K562 (cell line): ENCODE results near the gene C4orf17. TPM values are rescaled to one million over a fixed set of nuclear protein-coding genes. Genes with fewer than 3 reads are reported as not detected.

Experiments used
- CAMTA2 ChIP-seq: fragments of 250-450 bp; sonication (Bioruptor Pico); conservative IDR thresholded peaks from 2 replicates; pipeline ENCODE4 v1.5.1; 2022
- CLOCK ChIP-seq: fragments of 250-450 bp; sonication (Bioruptor Pico); IDR thresholded peaks from 2 replicates; pipeline ENCODE4 v1.4.0; 2020; ENCODE audit warnings: mild to moderate bottlenecking, moderate library complexity, borderline replicate concordance
- CTCFL ChIP-seq: IDR thresholded peaks from 2 replicates; pipeline ENCODE4 v1.6.1; 2011; ENCODE audit warnings: borderline replicate concordance, low read depth, mild to moderate bottlenecking, moderate library complexity, low read length; ENCODE audit not compliant: insufficient read depth, poor library complexity, severe bottlenecking
- FOSL1 ChIP-seq: fragments of 200-800 bp; sonication (Bioruptor generic); conservative IDR thresholded peaks from 2 replicates; pipeline ENCODE4 v1.6.1; 2016; ENCODE audit warnings: missing genetic modification characterization, missing compliant biosample characterization
- HDAC8 ChIP-seq: fragments of 450-650 bp; IDR thresholded peaks from 2 replicates; pipeline ENCODE4 v1.6.1; 2016; ENCODE audit warnings: mild to moderate bottlenecking, missing genetic modification characterization, moderate library complexity, missing compliant biosample characterization
- HMG20B ChIP-seq: fragments of 250-450 bp; sonication (Bioruptor Pico); IDR thresholded peaks from 2 replicates; pipeline ENCODE4 v1.5.0; 2021; ENCODE audit warnings: mild to moderate bottlenecking
- L3MBTL2 ChIP-seq: fragments of 450-650 bp; IDR thresholded peaks from 2 replicates; pipeline ENCODE4 v1.6.1; 2016; ENCODE audit warnings: mild to moderate bottlenecking, moderate library complexity
- NFXL1 ChIP-seq: fragments of 450-650 bp; formaldehyde crosslinking; IDR thresholded peaks from 2 replicates; pipeline ENCODE4 v1.4.0; 2021; ENCODE audit warnings: mild to moderate bottlenecking
- PCBP2 ChIP-seq: fragments of 200-400 bp; formaldehyde crosslinking; IDR thresholded peaks from 2 replicates; pipeline ENCODE4 v1.6.1; 2018; ENCODE audit warnings: low read length, low read depth, mild to moderate bottlenecking, moderate library complexity; ENCODE audit not compliant: poor library complexity, severe bottlenecking
- PHF20 ChIP-seq: fragments of 450-650 bp; IDR thresholded peaks from 2 replicates; pipeline ENCODE4 v1.6.1; 2018; ENCODE audit not compliant: partially characterized antibody
- PML ChIP-seq: IDR thresholded peaks from 2 replicates; pipeline ENCODE4 v1.6.1; 2012; ENCODE audit warnings: low read length, inconsistent platforms
- SIN3B ChIP-seq: fragments of 450-650 bp; IDR thresholded peaks from 2 replicates; pipeline ENCODE4 v1.6.1; 2017; ENCODE audit warnings: low read depth, mild to moderate bottlenecking, moderate library complexity
- SMARCB1 ChIP-seq: IDR thresholded peaks from 2 replicates; pipeline ENCODE4 v1.6.1; 2011; ENCODE audit warnings: improper control_type of control experiment, low read depth; ENCODE audit not compliant: insufficient read length
- SOX6 ChIP-seq: fragments of 450-650 bp; IDR thresholded peaks from 2 replicates; pipeline ENCODE4 v1.6.1; 2014; ENCODE audit warnings: mild to moderate bottlenecking
- XRCC3 ChIP-seq: fragments of 450-650 bp; IDR thresholded peaks from 2 replicates; pipeline ENCODE4 v1.6.1; 2017; ENCODE audit warnings: mild to moderate bottlenecking, moderate library complexity
- ZBED1 ChIP-seq: IDR thresholded peaks from 2 replicates; pipeline ENCODE4 v1.6.1; 2014
- ZNF121 ChIP-seq: sonication (generic); formaldehyde crosslinking; conservative IDR thresholded peaks from 2 replicates; pipeline ENCODE4 v1.8.0; 2022; ENCODE audit warnings: missing genetic modification reagents
- ZNF124 ChIP-seq: sonication (generic); formaldehyde crosslinking; IDR thresholded peaks from 2 replicates; pipeline ENCODE4 v1.8.1; 2022; ENCODE audit warnings: missing genetic modification reagents
- ZNF324 ChIP-seq: fragments of 250-450 bp; sonication (Bioruptor Pico); IDR thresholded peaks from 2 replicates; pipeline ENCODE4 v1.4.0; 2020; ENCODE audit warnings: mild to moderate bottlenecking
- ZNF444 ChIP-seq: fragments of 250-450 bp; sonication (Bioruptor Pico); IDR thresholded peaks from 2 replicates; pipeline ENCODE4 v1.4.0; 2020; ENCODE audit warnings: mild to moderate bottlenecking, moderate library complexity
- ZNF639 ChIP-seq, 2 experiments: fragments of 200-800 bp in 1 of 2; sonication (Bioruptor generic) in 1 of 2; sonication (generic) in 1 of 2; formaldehyde crosslinking in 1 of 2; IDR thresholded peaks in 1 of 2; conservative IDR thresholded peaks in 1 of 2; 2 replicates each; pipeline versions ENCODE4 v1.5.0 to v1.6.1; 2016 to 2020; ENCODE audit warnings: missing compliant biosample characterization in 1 of 2, missing genetic modification characterization in 1 of 2, missing genetic modification reagents in 1 of 2
- ZNF668 ChIP-seq: fragments of 250-450 bp; sonication (Bioruptor Pico); IDR thresholded peaks from 2 replicates; pipeline ENCODE4 v1.8.0; 2022; ENCODE audit warnings: mild to moderate bottlenecking, inconsistent platforms
- ZZZ3 ChIP-seq: fragments of 450-650 bp; IDR thresholded peaks from 2 replicates; pipeline ENCODE4 v1.6.1; 2016; ENCODE audit warnings: antibody characterized with exemption, mild to moderate bottlenecking, moderate library complexity
- polyA plus RNA-seq, 8 experiments: library from polyadenylated mRNA; depleted of rRNA in 4 of 8; stranded (reverse) in 5 of 8; unstranded in 3 of 8; fragments of >200 nt; fragmentation: Nextera tagmentation in 2 of 8; fragmentation: Illumina TruSeq in 1 of 8; extraction: Ambion mirVana in 2 of 8; extraction: Trizol in 1 of 8; gene quantifications; 2 replicates each; pipeline versions ENCODE4 v1.2.1 to v1.2.3, GENCODE V29; 2011 to 2014; ENCODE audit warnings: inconsistent platforms in 1 of 8, missing spikeins in 1 of 8
- total RNA-seq, 7 experiments: library from RNA; depleted of rRNA in 6 of 7; stranded (reverse); fragments of >200 nt in 6 of 7; fragmentation: Illumina TruSeq in 2 of 7; extraction: Trizol in 2 of 7; gene quantifications; 2 replicates each; pipeline versions ENCODE4 v1.2.1 to v1.2.3, GENCODE V29; 2011 to 2021; ENCODE audit warnings: low replicate concordance in 1 of 7

Gene C4orf17
- total and polyA plus RNA-seq, 9 of the 15 experiments (the other 6 are each of a cell fraction or from before 2014, with no cell fraction given), result not detected

- no peak for TF ChIP-seq ZNF444 (CRISPR knock-in tag)
- no peak for TF ChIP-seq ZNF124 (CRISPR knock-in tag)
- TF ChIP-seq CTCFL, result no peak
- no peak for TF ChIP-seq XRCC3
- TF ChIP-seq PML, result peak; percentile 72; the same call in 1 of the 2 replicates
- peak in 1 of 2 experiments; percentile 38; a peak in 1 of 4 replicates for TF ChIP-seq ZNF639 (CRISPR knock-in tag; conservative IDR thresholded peaks at IDR 0.05 in 1 of 2, IDR thresholded peaks at IDR 0.05 in 1 of 2)
- no peak for TF ChIP-seq HMG20B (CRISPR knock-in tag)
- no peak for TF ChIP-seq PCBP2
- TF ChIP-seq ZNF121 (CRISPR knock-in tag), result no peak
- TF ChIP-seq ZNF668, result no peak
- TF ChIP-seq L3MBTL2, result peak; percentile 71
- TF ChIP-seq SIN3B, result peak; percentile 73
- TF ChIP-seq ZNF324 (CRISPR knock-in tag), result no peak
- no peak for TF ChIP-seq SMARCB1
- TF ChIP-seq FOSL1 (tag), result no peak; the same call in 1 of the 2 replicates
- 0 out of 2 replicates have a peak, but pooled peaks have one; percentile 29 for TF ChIP-seq HDAC8 (tag)
- TF ChIP-seq SOX6, result 0 out of 2 replicates have a peak, but pooled peaks have one; percentile 19
- no peak for TF ChIP-seq CLOCK (CRISPR knock-in tag)
- no peak for TF ChIP-seq CAMTA2 (CRISPR knock-in tag)
- peak; percentile 87 for TF ChIP-seq PHF20
- TF ChIP-seq NFXL1 (CRISPR knock-in tag), result no peak
- TF ChIP-seq ZBED1, result no peak
- no peak for TF ChIP-seq ZZZ3
Observed at GRCh38 chr4:99563310-99564186, 52.7 kb downstream of the C4orf17 start, which contains the start of gene TRMT10A (continued).
